Omental fat pad (tissue), 4 donors: ENCODE data around the gene KIFAP3. TPM values are rescaled to one million over a fixed set of nuclear protein-coding genes. Genes with fewer than 3 reads are reported as not detected.

Experiments used
- ATAC-seq: fragments of 150-250 bp; one replicate; pipeline ENCODE4 v1.9.1; 2016; ENCODE audit warnings: mild to moderate bottlenecking, moderate library complexity; ENCODE audit not compliant: low FRiP score
- DNase-seq: peaks from one replicate; pipeline ENCODE4 v3.0.0-alpha.2; 2019; ENCODE audit warnings: low spot score
- CTCF ChIP-seq, 3 donors: fragments of 450-650 bp; IDR thresholded peaks; one replicate each; pipeline ENCODE4 v1.5.1; 2016 to 2017; ENCODE audit warnings: antibody characterized with exemption in 3 of 3, mild to moderate bottlenecking in 3 of 3, moderate library complexity in 2 of 3
- total RNA-seq, 4 donors: library from RNA; depleted of rRNA; stranded (reverse); fragments of >200 nt; gene quantifications; one replicate each; pipeline ENCODE4 v1.1.0, GENCODE V29; 2016

The KIFAP3 gene
- total RNA-seq, 4 donors from 2014 or later: 20.5 to 34.0 (median 25.6) TPM

GRCh38 chr1:169893645-169894423, 180.7 kb downstream of the KIFAP3 start, which contains the start of gene SCYL3:
TSS of gene SCYL3 (minus strand) at chr1:169893896. CDS start at chr1:169888840, 5,056 bp downstream.
- TF ChIP-seq CTCF (IDR thresholded peaks at IDR 0.05): no peak
- peak; percentile 99 for ATAC-seq
- DNase-seq: peak; percentile 73

- ATAC-seq (peak; percentile 16), DNase-seq (no peak)
- TF ChIP-seq CTCF (IDR thresholded peaks at IDR 0.05): no peak
Measured at GRCh38 chr1:169892927-169893644, 181.4 kb downstream of the KIFAP3 start.

- TF ChIP-seq CTCF (IDR thresholded peaks at IDR 0.05): no peak
- no peak for DNase-seq
- ATAC-seq: no peak
Measured at GRCh38 chr1:169892176-169892926, 182.1 kb downstream of the KIFAP3 start.

- DNase-seq (no peak), ATAC-seq (no peak)
- no peak for TF ChIP-seq CTCF (IDR thresholded peaks at IDR 0.05)
Measured at GRCh38 chr1:169891539-169891885, 183.0 kb downstream of the KIFAP3 start.

DNA sequence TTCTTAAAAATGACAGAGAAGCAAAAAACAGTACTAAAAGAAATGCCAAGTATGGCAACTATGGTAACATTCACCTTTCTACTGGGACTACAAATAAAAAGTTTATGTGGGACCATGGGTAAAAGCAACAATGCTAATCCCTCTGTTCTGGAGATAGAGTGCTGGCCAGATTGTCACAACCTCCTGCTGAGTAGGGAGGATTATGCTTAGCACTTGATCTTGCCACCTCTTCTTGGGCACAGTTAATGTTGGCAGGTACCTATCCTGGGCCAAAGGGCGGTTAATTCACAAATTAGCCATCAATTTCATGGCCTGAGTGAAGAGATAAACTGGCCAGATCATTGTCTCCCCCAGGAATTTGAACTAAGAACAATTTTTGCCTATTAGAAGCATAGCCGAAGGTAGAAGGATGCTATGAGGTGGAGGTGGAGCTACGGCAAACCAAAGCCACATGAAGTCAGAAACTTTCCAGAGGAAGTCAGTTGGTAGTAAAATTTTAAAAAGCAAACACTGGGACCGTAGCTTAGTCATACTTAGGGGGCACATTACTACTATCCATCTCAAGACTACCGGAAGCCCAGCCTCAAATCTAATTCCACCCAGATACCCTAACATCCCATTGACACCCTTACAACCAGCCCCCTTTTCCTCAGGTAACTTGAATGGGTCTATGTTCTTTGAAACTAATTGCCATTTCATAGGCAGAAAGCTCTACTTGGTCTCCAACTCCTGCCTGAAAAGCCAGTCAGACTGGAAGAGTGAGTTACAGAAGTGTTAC, 183.5 kb downstream of the KIFAP3 start:
- no peak for TF ChIP-seq CTCF (IDR thresholded peaks at IDR 0.05)
- ATAC-seq (no peak), DNase-seq (no peak)

- no peak for DNase-seq
- no peak for TF ChIP-seq CTCF (IDR thresholded peaks at IDR 0.05)
- ATAC-seq: no peak
Measured at GRCh38 chr1:169889871-169890270, 184.6 kb downstream of the KIFAP3 start.
